ENCODE data around the gene STK38L. TPM values are rescaled to one million over a fixed set of nuclear protein-coding genes. Genes with fewer than 3 reads are reported as not detected.
A peak's percentile ranks its signal among the peaks of the same experiment; 100 is the strongest.

The STK38L gene
- total RNA-seq, 1 donor from 2014 or later = 115 TPM

DNA sequence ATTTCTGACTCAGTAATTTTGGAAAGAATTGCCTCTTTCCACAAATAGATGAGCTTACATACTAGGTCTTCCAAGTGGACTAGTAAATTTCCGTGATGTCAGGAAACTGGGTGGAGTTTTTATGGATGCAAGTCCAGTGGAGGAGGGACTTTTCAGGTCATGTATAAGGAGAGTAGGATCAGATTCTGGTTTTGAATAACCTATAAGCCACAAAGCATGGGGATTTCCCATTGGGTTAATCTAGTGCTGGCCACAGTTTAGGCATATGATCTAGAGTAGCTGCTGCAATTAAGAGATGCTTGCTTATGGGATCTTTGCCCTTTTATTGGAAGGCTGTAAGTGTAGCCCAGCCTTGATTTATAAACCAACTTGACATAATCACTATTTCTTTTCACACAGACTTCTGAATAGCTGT lies 33.8 kb downstream of the STK38L start:
- TF ChIP-seq, protein P1, sequence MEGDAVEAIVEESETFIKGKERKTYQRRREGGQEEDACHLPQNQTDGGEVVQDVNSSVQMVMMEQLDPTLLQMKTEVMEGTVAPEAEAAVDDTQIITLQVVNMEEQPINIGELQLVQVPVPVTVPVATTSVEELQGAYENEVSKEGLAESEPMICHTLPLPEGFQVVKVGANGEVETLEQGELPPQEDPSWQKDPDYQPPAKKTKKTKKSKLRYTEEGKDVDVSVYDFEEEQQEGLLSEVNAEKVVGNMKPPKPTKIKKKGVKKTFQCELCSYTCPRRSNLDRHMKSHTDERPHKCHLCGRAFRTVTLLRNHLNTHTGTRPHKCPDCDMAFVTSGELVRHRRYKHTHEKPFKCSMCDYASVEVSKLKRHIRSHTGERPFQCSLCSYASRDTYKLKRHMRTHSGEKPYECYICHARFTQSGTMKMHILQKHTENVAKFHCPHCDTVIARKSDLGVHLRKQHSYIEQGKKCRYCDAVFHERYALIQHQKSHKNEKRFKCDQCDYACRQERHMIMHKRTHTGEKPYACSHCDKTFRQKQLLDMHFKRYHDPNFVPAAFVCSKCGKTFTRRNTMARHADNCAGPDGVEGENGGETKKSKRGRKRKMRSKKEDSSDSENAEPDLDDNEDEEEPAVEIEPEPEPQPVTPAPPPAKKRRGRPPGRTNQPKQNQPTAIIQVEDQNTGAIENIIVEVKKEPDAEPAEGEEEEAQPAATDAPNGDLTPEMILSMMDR (IDR thresholded peaks at IDR 0.05; ENCODE audit: insufficient read depth, low read depth, low read length) = no peak
- TF ChIP-seq EZH2 (IDR thresholded peaks at IDR 0.05; ENCODE audit: insufficient read depth, low read length) = no peak
- peak; percentile 96 for DNase-seq (ENCODE audit: low read depth)
- Histone ChIP-seq H3K27ac (ENCODE audit: low read depth, low read length) (peak overlapping the region; percentile 29), H3K36me3 (ENCODE audit: insufficient read depth, low read length) (peaks cover 3% of the 10 kb centered on the region), H3K4me1 (ENCODE audit: insufficient read depth, low read length) (peaks cover 35% of the 10 kb centered on the region), H3K4me2 (ENCODE audit: low read length) (peak overlapping the region; percentile 35), H3K27me3 (ENCODE audit: insufficient read depth, low read length) (no peaks in the 10 kb centered on the region), H4K20me1 (ENCODE audit: insufficient read depth, low read length) (peaks cover 38% of the 10 kb centered on the region), H3K9me3 (ENCODE audit: insufficient read depth, low read depth, low read length) (no peaks in the 10 kb centered on the region), H2AFZ (ENCODE audit: low read depth, low read length) (no peak overlapping the region), H3K79me2 (ENCODE audit: insufficient read depth, low read length) (peaks cover 97% of the 10 kb centered on the region), H3K4me3 (ENCODE audit: insufficient read depth, low read depth, low read length) (no peak overlapping the region), H3K9ac (ENCODE audit: low read length) (peak overlapping the region; percentile 2)
- FAIRE-seq = peak; percentile 76
- Mint-ChIP-seq H3K9me3 (ENCODE audit: unreplicated experiment) (no peaks in the 10 kb centered on the region), H3K27me3 (ENCODE audit: low read depth, unreplicated experiment) (no peaks in the 10 kb centered on the region), H3K36me3 (ENCODE audit: low read depth, unreplicated experiment) (peaks cover 3% of the 10 kb centered on the region), H3K4me1 (ENCODE audit: low read depth, unreplicated experiment) (peaks cover 40% of the 10 kb centered on the region), H3K27ac (ENCODE audit: unreplicated experiment) (peak overlapping the region; percentile 22), H3K4me3 (ENCODE audit: unreplicated experiment) (peak overlapping the region; percentile 2)

DNA sequence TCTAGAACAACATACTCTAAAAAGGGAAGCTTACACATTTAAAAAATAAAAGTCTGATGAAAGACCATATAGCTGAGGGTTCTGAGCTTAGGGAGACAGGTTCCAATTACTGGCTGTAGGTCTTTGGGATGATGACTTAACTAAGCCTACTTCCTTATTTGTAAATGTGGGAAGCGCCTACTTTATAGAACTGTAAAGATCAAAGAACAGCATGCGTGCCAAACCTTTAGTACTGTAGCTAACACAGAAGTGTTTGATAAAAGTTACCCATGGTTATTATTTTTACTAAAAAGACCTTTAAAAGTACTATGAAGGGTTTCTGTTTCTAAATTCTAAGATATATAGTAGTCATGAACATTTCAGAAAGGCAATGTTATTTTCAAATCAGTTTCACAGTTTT lies 35.7 kb downstream of the STK38L start:
- no peak overlapping the region for H3K9ac ChIP-seq (ENCODE audit: low read length)
- H3K4me3 ChIP-seq (ENCODE audit: insufficient read depth, low read depth, low read length) = no peak overlapping the region
- no peak overlapping the region for H3K4me2 ChIP-seq (ENCODE audit: low read length)
- no peaks in the 10 kb centered on the region for H3K27me3 ChIP-seq (ENCODE audit: insufficient read depth, low read length)
- peaks cover 93% of the 10 kb centered on the region for H3K79me2 ChIP-seq (ENCODE audit: insufficient read depth, low read length)
- TF ChIP-seq EZH2 (IDR thresholded peaks at IDR 0.05; ENCODE audit: insufficient read depth, low read length) = no peak
- TF ChIP-seq, protein P1 (IDR thresholded peaks at IDR 0.05; ENCODE audit: insufficient read depth, low read depth, low read length) = no peak
- Mint-ChIP-seq H3K27ac (ENCODE audit: unreplicated experiment) (no peak overlapping the region), H3K27me3 (ENCODE audit: low read depth, unreplicated experiment) (no peaks in the 10 kb centered on the region), H3K9me3 (ENCODE audit: unreplicated experiment) (no peaks in the 10 kb centered on the region), H3K4me3 (ENCODE audit: unreplicated experiment) (no peak overlapping the region), H3K36me3 (ENCODE audit: low read depth, unreplicated experiment) (no peaks in the 10 kb centered on the region), H3K4me1 (ENCODE audit: low read depth, unreplicated experiment) (peaks cover 49% of the 10 kb centered on the region)
- peaks cover 41% of the 10 kb centered on the region for H3K4me1 ChIP-seq (ENCODE audit: insufficient read depth, low read length)
- H3K9me3 ChIP-seq (ENCODE audit: insufficient read depth, low read depth, low read length) = no peaks in the 10 kb centered on the region
- DNase-seq (ENCODE audit: low read depth) = no peak
- peaks cover 7% of the 10 kb centered on the region for H3K36me3 ChIP-seq (ENCODE audit: insufficient read depth, low read length)
- H3K27ac ChIP-seq (ENCODE audit: low read depth, low read length) = no peak overlapping the region
- no peak overlapping the region for H2AFZ ChIP-seq (ENCODE audit: low read depth, low read length)
- no peak for FAIRE-seq
- peaks cover 26% of the 10 kb centered on the region for H4K20me1 ChIP-seq (ENCODE audit: insufficient read depth, low read length)

DNA sequence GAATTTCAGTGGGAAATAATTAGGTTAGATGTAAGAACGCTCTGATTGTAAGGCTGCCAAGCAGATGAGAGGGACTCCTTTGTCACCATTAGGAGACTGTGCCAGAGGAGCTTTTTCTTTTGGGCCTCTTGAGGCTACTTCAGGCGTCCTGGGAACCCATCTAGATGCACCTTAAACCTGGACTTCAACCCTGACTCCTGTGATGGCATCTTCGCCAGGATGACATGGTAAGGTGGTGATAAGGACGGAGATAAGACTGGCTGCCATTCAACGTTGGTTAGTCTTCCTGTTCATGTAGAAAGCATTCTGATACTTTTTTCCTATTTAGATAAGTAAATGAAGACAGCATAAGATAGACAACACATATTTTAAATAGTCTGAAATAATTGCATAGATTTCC lies 36.3 kb downstream of the STK38L start:
- Histone ChIP-seq H3K4me3 (ENCODE audit: insufficient read depth, low read depth, low read length) (no peak overlapping the region), H3K79me2 (ENCODE audit: insufficient read depth, low read length) (peaks cover 90% of the 10 kb centered on the region), H3K9me3 (ENCODE audit: insufficient read depth, low read depth, low read length) (no peaks in the 10 kb centered on the region), H3K27me3 (ENCODE audit: insufficient read depth, low read length) (no peaks in the 10 kb centered on the region), H3K4me1 (ENCODE audit: insufficient read depth, low read length) (peaks cover 41% of the 10 kb centered on the region), H3K36me3 (ENCODE audit: insufficient read depth, low read length) (peaks cover 7% of the 10 kb centered on the region), H3K27ac (ENCODE audit: low read depth, low read length) (no peak overlapping the region), H3K9ac (ENCODE audit: low read length) (no peak overlapping the region), H4K20me1 (ENCODE audit: insufficient read depth, low read length) (peaks cover 20% of the 10 kb centered on the region), H2AFZ (ENCODE audit: low read depth, low read length) (no peak overlapping the region), H3K4me2 (ENCODE audit: low read length) (no peak overlapping the region)
- Mint-ChIP-seq H3K36me3 (ENCODE audit: low read depth, unreplicated experiment) (no peaks in the 10 kb centered on the region), H3K9me3 (ENCODE audit: unreplicated experiment) (no peaks in the 10 kb centered on the region), H3K4me1 (ENCODE audit: low read depth, unreplicated experiment) (peaks cover 49% of the 10 kb centered on the region), H3K27me3 (ENCODE audit: low read depth, unreplicated experiment) (no peaks in the 10 kb centered on the region), H3K27ac (ENCODE audit: unreplicated experiment) (no peak overlapping the region), H3K4me3 (ENCODE audit: unreplicated experiment) (no peak overlapping the region)
- FAIRE-seq (no peak), DNase-seq (ENCODE audit: low read depth) (no peak)
- no peak for TF ChIP-seq EZH2 (IDR thresholded peaks at IDR 0.05; ENCODE audit: insufficient read depth, low read length)
- TF ChIP-seq, protein P1 (IDR thresholded peaks at IDR 0.05; ENCODE audit: insufficient read depth, low read depth, low read length) = no peak

Data from astrocyte (in vitro differentiated cells and primary cell).